MM.1S (cell line): ENCODE data around the gene ASIC2.

Source experiments
- DNase-seq: peaks from one replicate; pipeline ENCODE4 v3.0.0-alpha.2; 2015
- H2AFZ ChIP-seq: fragments of 300-600 bp; sonication (generic); 2 replicates; pipeline ENCODE4 v1.6.0; 2016; ENCODE audit warnings: antibody characterized with exemption, low read length
- H3F3A ChIP-seq: fragments of 300-600 bp; sonication (generic); 2 replicates; pipeline ENCODE4 v1.6.1; 2016; ENCODE audit warnings: mild to moderate bottlenecking, antibody characterized with exemption, low read length, moderate library complexity, mixed read lengths; ENCODE audit not compliant: insufficient read depth
- H3K27ac ChIP-seq: fragments of 300-600 bp; sonication (generic); 2 replicates; pipeline ENCODE4 v1.5.1; 2016; ENCODE audit warnings: mild to moderate bottlenecking, low read length
- H3K27me3 ChIP-seq: fragments of 300-600 bp; sonication (generic); replicated peaks from 2 replicates; pipeline ENCODE4 v1.6.0; 2016; ENCODE audit warnings: low read length; ENCODE audit not compliant: insufficient read depth
- H3K36me3 ChIP-seq: fragments of 300-600 bp; sonication (generic); replicated peaks from 2 replicates; pipeline ENCODE4 v1.6.1; 2016; ENCODE audit warnings: mild to moderate bottlenecking, low read length, mixed read lengths; ENCODE audit not compliant: insufficient read depth
- H3K4me1 ChIP-seq: fragments of 300-600 bp; sonication (generic); 2 replicates; pipeline ENCODE4 v1.6.1; 2016; ENCODE audit warnings: low read length, mixed read lengths
- H3K4me2 ChIP-seq: fragments of 300-600 bp; sonication (generic); 2 replicates; pipeline ENCODE4 v1.6.0; 2016; ENCODE audit warnings: low read depth, low read length
- H3K4me3 ChIP-seq: fragments of 300-600 bp; sonication (generic); 2 replicates; pipeline ENCODE4 v1.5.1; 2016; ENCODE audit warnings: low read length, mixed read lengths
- H3K79me2 ChIP-seq: fragments of 300-600 bp; sonication (generic); 2 replicates; pipeline ENCODE4 v1.6.1; 2016; ENCODE audit warnings: mixed run types, low read length, mixed read lengths
- H3K9ac ChIP-seq: fragments of 300-600 bp; sonication (generic); 2 replicates; pipeline ENCODE4 v1.6.1; 2016; ENCODE audit warnings: low read length, mixed read lengths
- H3K9me2 ChIP-seq: fragments of 300-600 bp; sonication (generic); replicated peaks from 2 replicates; pipeline ENCODE4 v1.6.1; 2016; ENCODE audit warnings: mild to moderate bottlenecking, low read length, mixed read lengths; ENCODE audit not compliant: insufficient read depth
- H3K9me3 ChIP-seq: fragments of 300-600 bp; sonication (generic); replicated peaks from 2 replicates; pipeline ENCODE4 v1.6.1; 2016; ENCODE audit warnings: mild to moderate bottlenecking, low read length, mixed read lengths; ENCODE audit not compliant: insufficient read depth
- H4K20me1 ChIP-seq: fragments of 300-600 bp; sonication (generic); 2 replicates; pipeline ENCODE4 v1.6.1; 2016; ENCODE audit warnings: mild to moderate bottlenecking, low read length, moderate library complexity, mixed read lengths; ENCODE audit not compliant: insufficient read depth
- EZH2 ChIP-seq: fragments of 300-600 bp; sonication (generic); optimal IDR thresholded peaks from 2 replicates; pipeline ENCODE3; 2017; ENCODE audit warnings: low read depth, mild to moderate bottlenecking, antibody characterized with exemption, low read length, mixed read lengths
- EZH2phosphoT487 ChIP-seq: fragments of 300-600 bp; sonication (generic); IDR thresholded peaks from 2 replicates; pipeline ENCODE4 v1.6.1; 2018; ENCODE audit warnings: antibody characterized with exemption, low read length
- TF ChIP-seq, protein P1 (sequence below): fragments of 300-600 bp; sonication (generic); IDR thresholded peaks from 2 replicates; pipeline ENCODE4 v1.5.1; 2016; ENCODE audit warnings: antibody characterized with exemption, low read length, mixed read lengths

The ASIC2 gene

DNA sequence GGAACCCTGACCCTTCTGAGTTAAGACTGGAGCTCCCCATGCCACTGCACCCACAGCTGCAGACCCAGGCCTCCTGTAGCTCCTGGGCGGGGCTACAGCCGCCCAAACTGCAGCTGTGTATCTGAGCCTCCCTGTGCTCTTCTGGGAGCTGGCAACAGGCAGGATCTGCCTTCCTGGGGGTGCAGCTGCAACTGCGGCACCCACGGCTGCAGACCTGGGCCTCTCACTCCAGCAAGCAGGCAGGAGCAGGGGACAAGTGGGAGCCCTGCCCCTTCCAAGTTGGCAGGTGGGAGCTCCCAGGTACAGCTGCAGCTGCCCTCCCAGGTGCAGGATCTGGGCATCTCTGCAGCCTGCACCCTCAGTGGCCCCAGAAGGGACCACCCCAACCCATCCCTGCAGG lies 259.9 kb downstream of the ASIC2 start:
- TF ChIP-seq EZH2phosphoT487: no peak
- TF ChIP-seq EZH2: no peak
- TF ChIP-seq, protein P1, sequence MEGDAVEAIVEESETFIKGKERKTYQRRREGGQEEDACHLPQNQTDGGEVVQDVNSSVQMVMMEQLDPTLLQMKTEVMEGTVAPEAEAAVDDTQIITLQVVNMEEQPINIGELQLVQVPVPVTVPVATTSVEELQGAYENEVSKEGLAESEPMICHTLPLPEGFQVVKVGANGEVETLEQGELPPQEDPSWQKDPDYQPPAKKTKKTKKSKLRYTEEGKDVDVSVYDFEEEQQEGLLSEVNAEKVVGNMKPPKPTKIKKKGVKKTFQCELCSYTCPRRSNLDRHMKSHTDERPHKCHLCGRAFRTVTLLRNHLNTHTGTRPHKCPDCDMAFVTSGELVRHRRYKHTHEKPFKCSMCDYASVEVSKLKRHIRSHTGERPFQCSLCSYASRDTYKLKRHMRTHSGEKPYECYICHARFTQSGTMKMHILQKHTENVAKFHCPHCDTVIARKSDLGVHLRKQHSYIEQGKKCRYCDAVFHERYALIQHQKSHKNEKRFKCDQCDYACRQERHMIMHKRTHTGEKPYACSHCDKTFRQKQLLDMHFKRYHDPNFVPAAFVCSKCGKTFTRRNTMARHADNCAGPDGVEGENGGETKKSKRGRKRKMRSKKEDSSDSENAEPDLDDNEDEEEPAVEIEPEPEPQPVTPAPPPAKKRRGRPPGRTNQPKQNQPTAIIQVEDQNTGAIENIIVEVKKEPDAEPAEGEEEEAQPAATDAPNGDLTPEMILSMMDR: no peak
- H3K9me2 ChIP-seq: no peaks in the 10 kb centered on the region
- H2AFZ ChIP-seq: no peak overlapping the region
- H3K27ac ChIP-seq: no peak overlapping the region
- H3K36me3 ChIP-seq: no peaks in the 10 kb centered on the region
- H3K9me3 ChIP-seq: no peaks in the 10 kb centered on the region
- no peak overlapping the region for H3K9ac ChIP-seq
- no peaks in the 10 kb centered on the region for H4K20me1 ChIP-seq
- H3F3A ChIP-seq: no peaks in the 10 kb centered on the region
- no peaks in the 10 kb centered on the region for H3K27me3 ChIP-seq
- no peaks in the 10 kb centered on the region for H3K4me1 ChIP-seq
- no peak overlapping the region for H3K4me3 ChIP-seq
- no peak for DNase-seq
- no peaks in the 10 kb centered on the region for H3K79me2 ChIP-seq
- H3K4me2 ChIP-seq: no peak overlapping the region

DNA sequence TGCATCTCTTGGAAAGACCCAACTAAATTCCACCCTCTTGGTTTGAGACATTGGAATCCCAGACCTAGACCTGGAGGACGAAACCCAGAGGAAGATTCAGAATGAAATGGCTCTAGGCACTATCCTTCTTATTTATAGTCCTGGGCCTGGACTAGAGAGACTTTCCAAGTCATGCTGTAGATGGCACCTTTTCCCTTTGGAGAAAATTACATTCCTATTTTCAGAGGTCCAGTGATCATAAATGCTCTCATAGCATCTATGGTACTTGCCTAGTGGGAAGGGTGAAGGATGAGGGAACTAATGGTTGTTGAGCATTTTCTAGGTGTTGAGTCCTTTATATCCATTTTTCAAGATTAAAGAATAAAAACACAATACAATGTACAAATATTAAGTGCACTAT lies 264.3 kb downstream of the ASIC2 start:
- Histone ChIP-seq H3F3A (no peaks in the 10 kb centered on the region), H3K4me1 (no peaks in the 10 kb centered on the region), H3K9me3 (no peaks in the 10 kb centered on the region), H3K4me2 (no peak overlapping the region), H3K4me3 (no peak overlapping the region), H2AFZ (no peak overlapping the region), H3K36me3 (no peaks in the 10 kb centered on the region), H3K27ac (no peak overlapping the region), H3K9ac (no peak overlapping the region), H3K27me3 (no peaks in the 10 kb centered on the region), H3K9me2 (no peaks in the 10 kb centered on the region), H4K20me1 (no peaks in the 10 kb centered on the region), H3K79me2 (no peaks in the 10 kb centered on the region)
- TF ChIP-seq, protein P1: no peak
- TF ChIP-seq EZH2phosphoT487 (no peak), EZH2 (no peak)
- DNase-seq: no peak

DNA sequence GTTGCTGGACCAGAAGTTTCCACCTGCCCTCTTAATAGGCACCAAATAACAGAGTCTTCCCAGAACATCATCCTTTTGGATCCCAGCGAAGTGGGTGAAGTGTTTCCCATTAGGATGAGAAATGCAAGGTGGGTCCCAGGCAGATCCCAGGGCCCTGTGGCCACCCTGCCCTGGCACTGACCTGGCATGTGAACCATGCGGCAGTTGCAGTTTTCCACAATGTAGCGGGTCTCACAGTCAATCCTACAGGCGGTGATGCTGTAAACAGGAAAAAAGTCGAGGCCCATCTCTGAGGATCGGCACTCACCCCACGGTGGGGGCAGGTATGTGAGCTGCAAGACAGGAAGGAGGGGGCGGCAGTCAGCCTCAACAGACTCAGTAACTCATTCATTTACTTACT lies 265.0 kb downstream of the ASIC2 start:
- Histone ChIP-seq H2AFZ (no peak overlapping the region), H3K27ac (no peak overlapping the region), H3K4me1 (no peaks in the 10 kb centered on the region), H3F3A (no peaks in the 10 kb centered on the region), H3K79me2 (no peaks in the 10 kb centered on the region), H3K9ac (no peak overlapping the region), H3K27me3 (no peaks in the 10 kb centered on the region), H3K9me2 (no peaks in the 10 kb centered on the region), H3K9me3 (no peaks in the 10 kb centered on the region), H3K4me3 (no peak overlapping the region), H3K36me3 (no peaks in the 10 kb centered on the region), H4K20me1 (no peaks in the 10 kb centered on the region), H3K4me2 (no peak overlapping the region)
- TF ChIP-seq EZH2phosphoT487: no peak
- no peak for DNase-seq

DNA sequence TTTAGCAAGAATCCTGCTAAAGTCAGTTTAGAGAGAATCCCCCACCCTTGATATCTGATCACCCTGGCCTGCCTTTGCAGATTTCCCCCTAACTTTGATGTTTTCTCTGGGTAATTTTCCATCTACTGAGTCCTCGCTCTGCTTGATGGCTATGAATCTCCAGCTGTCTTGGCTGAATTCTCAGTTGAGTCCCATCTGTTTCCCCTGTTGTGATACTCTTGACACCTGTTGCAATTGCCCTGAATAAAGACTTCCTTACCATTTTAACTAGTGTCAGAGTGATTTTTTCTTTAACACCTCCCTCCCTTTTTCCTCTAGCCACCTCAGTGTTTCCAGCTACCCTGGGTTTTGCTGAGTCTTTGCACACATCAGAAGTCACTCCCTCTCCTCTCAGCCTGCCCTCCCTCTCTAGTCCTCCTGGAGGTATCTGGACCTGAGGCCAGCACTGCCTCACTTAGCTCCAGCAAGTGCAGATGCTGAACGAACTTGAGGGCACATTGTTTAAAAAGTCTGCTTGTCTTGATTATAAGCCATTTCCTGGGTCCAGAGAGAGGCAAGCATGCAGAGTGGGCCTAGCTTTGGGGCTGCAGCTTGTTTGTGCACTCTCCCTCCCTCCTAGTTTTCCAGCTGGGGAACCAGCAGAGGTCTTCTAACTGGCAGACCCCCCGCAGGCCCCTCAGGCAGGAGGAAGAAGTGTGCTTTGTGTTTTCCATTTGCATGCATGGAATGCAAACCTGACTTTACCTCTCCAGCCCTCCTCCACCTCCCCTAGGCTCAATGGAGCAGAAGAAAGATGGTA lies 268.2 kb downstream of the ASIC2 start:
- Histone ChIP-seq H3K4me2 (no peak overlapping the region), H3F3A (no peaks in the 10 kb centered on the region), H2AFZ (no peak overlapping the region), H3K9me2 (no peaks in the 10 kb centered on the region), H3K9me3 (no peaks in the 10 kb centered on the region), H3K4me1 (no peaks in the 10 kb centered on the region), H3K27ac (no peak overlapping the region), H3K9ac (no peak overlapping the region), H3K27me3 (no peaks in the 10 kb centered on the region), H3K4me3 (no peak overlapping the region), H3K36me3 (no peaks in the 10 kb centered on the region), H4K20me1 (no peaks in the 10 kb centered on the region), H3K79me2 (no peaks in the 10 kb centered on the region)
- no peak for DNase-seq
- no peak for TF ChIP-seq EZH2phosphoT487
- TF ChIP-seq EZH2: no peak
